Measurements from ENCODE around the gene SLC38A6. TPM values are rescaled to one million over a fixed set of nuclear protein-coding genes. Genes with fewer than 3 reads are reported as not detected.

SLC38A6 gene
- polyA plus RNA-seq, 1 experiment = 11.7 TPM

- no peak for DNase-seq (ENCODE audit: low read depth)
- Histone ChIP-seq H3K36me3 (ENCODE audit: control insufficient read depth, insufficient read depth, low read length) (no peaks in the 10 kb centered on the region; the same call in 1 of the 2 replicates), H3K27me3 (ENCODE audit: control insufficient read depth, insufficient read depth, low read length) (no peaks in the 10 kb centered on the region), H3K4me3 (ENCODE audit: low read depth, low read length) (no peak overlapping the region)
- CTCF ChIA-PET = no interaction called here
- TF ChIP-seq CTCF (IDR thresholded peaks at IDR 0.05; ENCODE audit: insufficient read depth, low read depth, low read length) = no peak
- POLR2A ChIA-PET = no interaction called here
These were observed 22.9 kb upstream of the SLC38A6 start for GRCh38 chr14:60958146-60958545.

GRCh38 chr14:60963761-60964160 lies 17.3 kb upstream of the SLC38A6 start:
- no peak overlapping the region for H3K4me3 ChIP-seq (ENCODE audit: low read depth, low read length)
- H3K36me3 ChIP-seq (ENCODE audit: control insufficient read depth, insufficient read depth, low read length) = no peaks in the 10 kb centered on the region; the same call in 1 of the 2 replicates
- CTCF ChIA-PET = interaction anchor here (1.3 kb wide), 1 partner anchor 14 kb away, joined by 3 read pairs; no protein-coding TSS in a partner anchor
- DNase-seq (ENCODE audit: low read depth) = no peak
- no peak for TF ChIP-seq CTCF (IDR thresholded peaks at IDR 0.05; ENCODE audit: insufficient read depth, low read depth, low read length)
- no peaks in the 10 kb centered on the region for H3K27me3 ChIP-seq (ENCODE audit: control insufficient read depth, insufficient read depth, low read length)
- POLR2A ChIA-PET = no interaction called here

GRCh38 chr14:60964904-60965303 lies 16.1 kb upstream of the SLC38A6 start:
- H3K27me3 ChIP-seq (ENCODE audit: control insufficient read depth, insufficient read depth, low read length) = no peaks in the 10 kb centered on the region
- no peak for TF ChIP-seq CTCF (IDR thresholded peaks at IDR 0.05; ENCODE audit: insufficient read depth, low read depth, low read length)
- ChIA-PET POLR2A (no interaction called here), CTCF (interaction anchor here (1.3 to 1.6 kb wide), 2 partner anchors 16 to 340 kb away, joined by 3 read pairs; partner anchors contain the start of gene TRMT5)
- DNase-seq (ENCODE audit: low read depth) = no peak
- no peaks in the 10 kb centered on the region; the same call in 1 of the 2 replicates for H3K36me3 ChIP-seq (ENCODE audit: control insufficient read depth, insufficient read depth, low read length)
- no peak overlapping the region for H3K4me3 ChIP-seq (ENCODE audit: low read depth, low read length)

GRCh38 chr14:60965402-60965801 lies 15.6 kb upstream of the SLC38A6 start:
- CTCF ChIA-PET = interaction anchor here (0.7 to 1.6 kb wide), 3 partner anchors 15 to 341 kb away, joined by 3 read pairs; partner anchors contain the start of gene TRMT5
- H3K36me3 ChIP-seq (ENCODE audit: control insufficient read depth, insufficient read depth, low read length) = no peaks in the 10 kb centered on the region; the same call in 1 of the 2 replicates
- POLR2A ChIA-PET = no interaction called here
- no peak overlapping the region for H3K4me3 ChIP-seq (ENCODE audit: low read depth, low read length)
- DNase-seq (ENCODE audit: low read depth) = peak; percentile 29
- TF ChIP-seq CTCF (IDR thresholded peaks at IDR 0.05; ENCODE audit: insufficient read depth, low read depth, low read length) = no peak
- H3K27me3 ChIP-seq (ENCODE audit: control insufficient read depth, insufficient read depth, low read length) = no peaks in the 10 kb centered on the region

GRCh38 chr14:60968099-60968498 lies 12.9 kb upstream of the SLC38A6 start:
- POLR2A ChIA-PET = no interaction called here
- CTCF ChIA-PET = interaction anchor here (0.8 kb wide), 1 partner anchor 14 kb away, joined by 3 read pairs; no protein-coding TSS in a partner anchor
- H3K4me3 ChIP-seq (ENCODE audit: low read depth, low read length) = no peak overlapping the region

More at GRCh38 chr14:60968099-60968498, 12.9 kb upstream of the SLC38A6 start:
- no peak for DNase-seq (ENCODE audit: low read depth)
- no peak for TF ChIP-seq CTCF (IDR thresholded peaks at IDR 0.05; ENCODE audit: insufficient read depth, low read depth, low read length)
- Histone ChIP-seq H3K27me3 (ENCODE audit: control insufficient read depth, insufficient read depth, low read length) (no peaks in the 10 kb centered on the region), H3K36me3 (ENCODE audit: control insufficient read depth, insufficient read depth, low read length) (no peaks in the 10 kb centered on the region)
